GM11168 (cell line): Measurements from ENCODE around the gene TMEM225.
"Not testable (repeated sequence)": the region's sequence is repeated elsewhere in the genome, so short reads cannot be mapped to it uniquely, and the experiment has no call there.

Experiments
- in situ Hi-C: fragments of 300-500 bp; cut with MboI; formaldehyde crosslinking; loops from one replicate; pipeline ENCODE4 v1.12.0; 2022; ENCODE audit warnings: low sequenced_read_pairs; ENCODE audit not compliant: unreplicated experiment

Gene TMEM225

GRCh38 chr11:123885570-123885969 is at the start of gene TMEM225:
TSS of gene TMEM225 (minus strand) at chr11:123885670. CDS start at chr11:123885425, 245 bp downstream.
- in situ Hi-C loops, result no loop called here

GRCh38 chr11:123924027-123924426 is 38.6 kb upstream of the TMEM225 start:
- in situ Hi-C loops, result no loop called here

- in situ Hi-C loops, result no loop called here
Observed at GRCh38 chr11:123920943-123921342, 35.5 kb upstream of the TMEM225 start.

GRCh38 chr11:123905826-123906225 is 20.4 kb upstream of the TMEM225 start:
- in situ Hi-C loops, result no loop called here

GRCh38 chr11:123904932-123905331 is 19.5 kb upstream of the TMEM225 start:
- in situ Hi-C loops, result no loop called here

GRCh38 chr11:123903932-123904331 is 18.5 kb upstream of the TMEM225 start:
- in situ Hi-C loops, result no loop called here

GRCh38 chr11:123901867-123902266 is 16.4 kb upstream of the TMEM225 start, which contains the start of gene OR8D4:
TSS of gene OR8D4 (plus strand) at chr11:123902167. CDS start at chr11:123906432, 4,265 bp downstream.
- in situ Hi-C loops, result no loop called here

- in situ Hi-C loops, result no loop called here
Observed at GRCh38 chr11:123899792-123900191, 14.3 kb upstream of the TMEM225 start.

- in situ Hi-C loops, result no loop called here
Observed at GRCh38 chr11:123892031-123892430, 6.6 kb upstream of the TMEM225 start.

GRCh38 chr11:123880912-123881311 is 4.6 kb downstream of the TMEM225 start:
- in situ Hi-C loops, result no loop called here

- in situ Hi-C loops, result not testable (repeated sequence)
Observed at GRCh38 chr11:123867795-123868194, 17.7 kb downstream of the TMEM225 start.

- in situ Hi-C loops, result not testable (repeated sequence)
Observed at GRCh38 chr11:123865293-123865692, 20.2 kb downstream of the TMEM225 start.

- in situ Hi-C loops, result no loop called here
Observed at GRCh38 chr11:123859731-123860130, 25.7 kb downstream of the TMEM225 start.

GRCh38 chr11:123856444-123856843 is 29.0 kb downstream of the TMEM225 start:
- in situ Hi-C loops, result no loop called here

- in situ Hi-C loops, result no loop called here
Observed at GRCh38 chr11:123853038-123853437, 32.4 kb downstream of the TMEM225 start.

- in situ Hi-C loops, result no loop called here
Observed at GRCh38 chr11:123852321-123852720, 33.1 kb downstream of the TMEM225 start.

GRCh38 chr11:123851110-123851509 is 34.4 kb downstream of the TMEM225 start:
- in situ Hi-C loops, result no loop called here

GRCh38 chr11:123841174-123841573 is 44.3 kb downstream of the TMEM225 start:
- in situ Hi-C loops, result no loop called here

GRCh38 chr11:123839131-123839530 is 46.3 kb downstream of the TMEM225 start:
- in situ Hi-C loops, result no loop called here

- in situ Hi-C loops, result no loop called here
Observed at GRCh38 chr11:123838659-123839058, 46.8 kb downstream of the TMEM225 start.

- in situ Hi-C loops, result no loop called here
Observed at GRCh38 chr11:123838199-123838598, 47.3 kb downstream of the TMEM225 start.

GRCh38 chr11:123833095-123833494 is 52.4 kb downstream of the TMEM225 start:
- in situ Hi-C loops, result no loop called here
